Heart left ventricle (tissue), 16 donors: ENCODE data around the gene PCDHGB7. TPM values are rescaled to one million over a fixed set of nuclear protein-coding genes. Genes with fewer than 3 reads are reported as not detected.
"Not testable (repeated sequence)": the region's sequence is repeated elsewhere in the genome, so short reads cannot be mapped to it uniquely, and the experiment has no call there.

ENCODE experiments used
- ATAC-seq, 4 donors: fragments of 200-7000 bp; cut with Tn5 transposase; one replicate each; pipeline ENCODE4 v1.9.1; 2020 to 2022; ENCODE audit warnings: moderate library complexity in 4 of 4, mild to moderate bottlenecking in 3 of 4, moderate number of reproducible peaks in 1 of 4
- DNase-seq, 5 donors: peaks; one replicate each; pipeline ENCODE4 v3.0.0-alpha.2; 2020
- H3K27ac ChIP-seq, 12 donors: fragments of 200-600 bp; sonication (generic) in 4 of 12; one replicate each; pipeline versions ENCODE4 v1.5.0 to v1.8.0; 2016 to 2022; ENCODE audit warnings: mild to moderate bottlenecking in 2 of 12
- H3K27me3 ChIP-seq, 9 donors: fragments of 200-600 bp; sonication (generic) in 2 of 9; one replicate each; pipeline versions ENCODE4 v1.5.1 to v1.8.0; 2016 to 2022; ENCODE audit warnings: mild to moderate bottlenecking in 3 of 9
- H3K36me3 ChIP-seq, 9 donors: fragments of 200-600 bp; sonication (generic) in 2 of 9; one replicate each; pipeline versions ENCODE4 v1.5.0 to v1.8.0; 2018 to 2022; ENCODE audit warnings: mild to moderate bottlenecking in 2 of 9
- H3K4me1 ChIP-seq, 12 donors: fragments of 200-600 bp; sonication (generic) in 4 of 12; one replicate each; pipeline versions ENCODE4 v1.5.0 to v1.8.0; 2016 to 2022; ENCODE audit warnings: mild to moderate bottlenecking in 3 of 12
- H3K4me3 ChIP-seq, 12 donors: fragments of 200-600 bp; sonication (generic) in 4 of 12; one replicate each; pipeline versions ENCODE4 v1.5.0 to v1.8.0; 2017 to 2022; ENCODE audit warnings: mild to moderate bottlenecking in 9 of 12, moderate library complexity in 4 of 12
- H3K9me3 ChIP-seq, 12 donors: fragments of 200-600 bp; sonication (generic) in 4 of 12; one replicate each; pipeline versions ENCODE4 v1.5.0 to v1.8.0; 2016 to 2022; ENCODE audit warnings: mild to moderate bottlenecking in 1 of 12
- CTCF ChIP-seq, 12 donors: fragments of 200-600 bp; sonication (generic) in 4 of 12; IDR thresholded peaks; one replicate each; pipeline versions ENCODE4 v1.5.0 to v1.8.0; 2018 to 2022; ENCODE audit warnings: antibody characterized with exemption in 12 of 12, mild to moderate bottlenecking in 5 of 12
- POLR2A ChIP-seq, 2 donors: fragments of 450-650 bp; IDR thresholded peaks; one replicate each; pipeline ENCODE4 v1.6.1; 2017; ENCODE audit warnings: antibody characterized with exemption in 2 of 2, mild to moderate bottlenecking in 2 of 2, moderate library complexity in 2 of 2
- WGBS, 4 donors: extraction: QIAGEN DNeasy Blood & Tissue Kit in 2 of 4; methylation state at CpG; one replicate each; pipeline versions ENCODE4 v1.1.5 to v1.1.7; 2013 to 2018; 5-methylcytosine and 5-hydroxymethylcytosine counted together
- intact Hi-C, 10 donors: fragments of 100-400 bp; cut with DNase I; formaldehyde crosslinking; loops; one replicate each; pipeline versions ENCODE4 v1.11.1 to v1.14.2; 2022
- polyA plus RNA-seq, 2 donors: library from polyadenylated mRNA; stranded (reverse); fragments of 200-250 nt; gene quantifications; one replicate each; pipeline ENCODE4 v1.2.3, GENCODE V29; 2013
- total RNA-seq, 9 donors: library from RNA; depleted of rRNA in 2 of 9; stranded (reverse); fragments of >200 nt in 2 of 9; fragmentation: NEBNext Ultra II Directional in 3 of 9; extraction: Animal tissue kit (Norgen Biotek cat#: 25700) in 3 of 9; gene quantifications; one replicate each; pipeline versions ENCODE4 v1.1.0 to v1.2.4, GENCODE V29; 2016 to 2023
- donor health status: ischemic (EF 13 %, LVEDD 7.1; RV severe dilation, severe dysfunction).
- donor health status: healthy with polysubstance abuse.
- donor health status: DM: no; HTN: yes; CAD: no.
- donor health status: DM: no; HTN: no; CAD: no.
- donor health status: ischemic (EF 25% LVEDD 6.9; RV normal size, moderate dysfunction).
- donor health status: ischemic (EF 25% LVEDD 5.7; RV mildly dilated, moderate dysfunction).
- donor health status: healthy.
- donor health status: DM: yes; HTN: yes; CAD: no.
- donor health status: ischemic (EF 35%, LVEDD 5.7; RV mildly dilated, moderate dysfunction).
- donor health status: nonischemic (EF 11% LVEDD 7.7; RV severe dilation, severe dysfunction).
- donor health status: DM: yes; HTN: yes; CAD: no.
- donor health status: PGD.
- donor health status: ischemic (EF 29% LVEDD 5.4; RV normal size, mild dysfunction).
- donor health status: nonischemic (EF 23%, LVEDD 6.1; RV moderate dilation, normal function).

PCDHGB7 gene
- total and polyA plus RNA-seq, 11 donors, result 3.3 to 15.0 (median 9.2) TPM

- peak in 3 of 4 donors; percentile 19 to 51 (median 49) for ATAC-seq
- Histone ChIP-seq H3K36me3 (peaks cover 0 to 26% (median 0%) of the 10 kb centered on the region in 9 donors), H3K4me1 (peaks cover 0 to 16% (median 0%) of the 10 kb centered on the region in 12 donors), H3K27me3 (peaks cover 0 to 46% (median 0%) of the 10 kb centered on the region in 9 donors), H3K9me3 (peaks cover 0 to 99% (median 41%) of the 10 kb centered on the region in 12 donors), H3K27ac (peak overlapping the region in 5 of 12 donors; percentile 25 to 67 (median 38)), H3K4me3 (peak overlapping the region in 11 of 12 donors; percentile 19 to 58 (median 42))
- intact Hi-C loops, result loop anchor here in 4 of 10 donors (5.0 kb wide), 3 partner anchors 96 to 131 kb away; no protein-coding TSS in a partner anchor
- TF ChIP-seq CTCF (IDR thresholded peaks at IDR 0.05), result no peak
- TF ChIP-seq POLR2A (IDR thresholded peaks at IDR 0.05), result no peak
- no peak for DNase-seq
- WGBS, 4 donors, result 23 to 43% (median 26%) methylated on average over 37 of the region's 37 CpGs
Observed at GRCh38 chr5:141431286-141431685, 13.8 kb downstream of the PCDHGB7 start.

- intact Hi-C loops, result loop anchor here in 4 of 10 donors (5.0 kb wide), 3 partner anchors 95 to 130 kb away; no protein-coding TSS in a partner anchor
- not testable (repeated sequence) for H3K4me3 ChIP-seq, ATAC-seq, H3K27ac ChIP-seq, DNase-seq
- Histone ChIP-seq H3K36me3 (peaks cover 0 to 22% (median 0%) of the 10 kb centered on the region in 9 donors), H3K9me3 (peaks cover 0 to 99% (median 33%) of the 10 kb centered on the region in 12 donors), H3K4me1 (peaks cover 0 to 16% (median 0%) of the 10 kb centered on the region in 12 donors), H3K27me3 (peaks cover 0 to 44% (median 0%) of the 10 kb centered on the region in 9 donors)
- WGBS, 4 donors, result 20 to 41% (median 41%) methylated on average over 1 to 38 of the region's 38 CpGs
Observed at GRCh38 chr5:141432308-141432707, 14.8 kb downstream of the PCDHGB7 start.

GRCh38 chr5:141432726-141433125 is 15.2 kb downstream of the PCDHGB7 start:
- H3K4me1 ChIP-seq, result peaks cover 0 to 16% (median 0%) of the 10 kb centered on the region in 12 donors
- peaks cover 0 to 99% (median 30%) of the 10 kb centered on the region in 12 donors for H3K9me3 ChIP-seq
- ATAC-seq, DNase-seq, H3K27ac ChIP-seq, H3K4me3 ChIP-seq: not testable (repeated sequence)
- peaks cover 0 to 18% (median 0%) of the 10 kb centered on the region in 9 donors for H3K36me3 ChIP-seq
- WGBS, 4 donors, result 39 to 56% (median 49%) methylated on average over 14 to 29 of the region's 29 CpGs
- intact Hi-C loops, result loop anchor here in 4 of 10 donors (5.0 kb wide), 3 partner anchors 95 to 130 kb away; no protein-coding TSS in a partner anchor
- H3K27me3 ChIP-seq, result peaks cover 0 to 44% (median 0%) of the 10 kb centered on the region in 9 donors

GRCh38 chr5:141434006-141434405 is 16.5 kb downstream of the PCDHGB7 start:
- DNase-seq (no peak), ATAC-seq (no peak)
- H3K9me3 ChIP-seq, result peaks cover 0 to 98% (median 22%) of the 10 kb centered on the region in 12 donors
- no peak overlapping the region for H3K4me3 ChIP-seq
- WGBS, 4 donors, result 73 to 86% (median 82%) methylated on average over 2 of the region's 2 CpGs
- peaks cover 0 to 44% (median 0%) of the 10 kb centered on the region in 9 donors for H3K27me3 ChIP-seq
- intact Hi-C loops, result loop anchor here in 4 of 10 donors (5.0 kb wide), 3 partner anchors 93 to 128 kb away; no protein-coding TSS in a partner anchor
- H3K4me1 ChIP-seq, result peaks cover 0 to 16% (median 0%) of the 10 kb centered on the region in 12 donors
- H3K36me3 ChIP-seq, result peaks cover 0 to 11% (median 0%) of the 10 kb centered on the region in 9 donors
- no peak for TF ChIP-seq CTCF (IDR thresholded peaks at IDR 0.05)
- no peak overlapping the region for H3K27ac ChIP-seq

- no peak for TF ChIP-seq POLR2A (IDR thresholded peaks at IDR 0.05)
- no peak for TF ChIP-seq CTCF (IDR thresholded peaks at IDR 0.05)
- ATAC-seq (no peak), DNase-seq (no peak)
- H3K36me3 ChIP-seq, result peaks cover 0 to 7% (median 0%) of the 10 kb centered on the region in 9 donors
- H3K4me3 ChIP-seq, result no peak overlapping the region
- intact Hi-C loops, result no loop called here
- H3K9me3 ChIP-seq, result peaks cover 0 to 98% (median 25%) of the 10 kb centered on the region in 12 donors
- H3K27ac ChIP-seq, result no peak overlapping the region
- WGBS, 4 donors, result 93 to 97% (median 96%) methylated on average over 2 of the region's 2 CpGs
- H3K4me1 ChIP-seq, result peaks cover 0 to 8% (median 0%) of the 10 kb centered on the region in 12 donors
- H3K27me3 ChIP-seq, result peaks cover 0 to 16% (median 0%) of the 10 kb centered on the region in 9 donors
Observed at GRCh38 chr5:141437221-141437620, 19.7 kb downstream of the PCDHGB7 start.
